ENCODE measurements around the gene HOXA1. TPM values are rescaled to one million over a fixed set of nuclear protein-coding genes. Genes with fewer than 3 reads are reported as not detected.

Gene HOXA1
- total and polyA plus RNA-seq, 8 donors = 0.31 to 1.1 (median 0.55) TPM; not detected in 5

- 24 to 41% (median 32%) methylated on average over 49 to 66 of the region's 66 CpGs for WGBS, 5 donors
- H3K9me3 ChIP-seq = peaks cover 0 to 4% (median 0%) of the 10 kb centered on the region in 4 donors
- intact Hi-C loops (cut with DNase I; ENCODE audit: low total_unique reads) = no loop called here
- TF ChIP-seq POLR2A (IDR thresholded peaks at IDR 0.05) (no peak), POLR2AphosphoS5 (IDR thresholded peaks at IDR 0.05) (peak in 2 of 3 donors; percentile 22 to 44)
- peak in 1 of 2 donors; percentile 94 for DNase-seq
- H3K27ac ChIP-seq = peak overlapping the region; percentile 76 to 99 (median 94)
- H3K27me3 ChIP-seq = peaks cover 6 to 94% (median 52%) of the 10 kb centered on the region in 3 donors
- H3K4me3 ChIP-seq = peak overlapping the region; percentile 21 to 30 (median 24)
- no peaks in the 10 kb centered on the region for H3K36me3 ChIP-seq
- peaks cover 10 to 66% (median 30%) of the 10 kb centered on the region in 4 donors for H3K4me1 ChIP-seq
Measured at GRCh38 chr7:27110186-27111031, 14.6 kb upstream of the HOXA1 start.

- intact Hi-C loops (cut with DNase I; ENCODE audit: low total_unique reads) = no loop called here
- peak in 1 of 2 donors; percentile 71 for DNase-seq
- peaks cover 0 to 4% (median 0%) of the 10 kb centered on the region in 4 donors for H3K9me3 ChIP-seq
- peaks cover 6 to 95% (median 46%) of the 10 kb centered on the region in 3 donors for H3K27me3 ChIP-seq
- H3K4me1 ChIP-seq = peaks cover 10 to 74% (median 34%) of the 10 kb centered on the region in 4 donors
- peak overlapping the region; percentile 89 to 99 (median 94) for H3K27ac ChIP-seq
- peak overlapping the region in 3 of 4 donors; percentile 22 to 30 (median 27) for H3K4me3 ChIP-seq
- TF ChIP-seq POLR2A (IDR thresholded peaks at IDR 0.05) (no peak), CTCF (IDR thresholded peaks at IDR 0.05) (no peak), EP300 (IDR thresholded peaks at IDR 0.05) (no peak), POLR2AphosphoS5 (IDR thresholded peaks at IDR 0.05) (no peak)
- WGBS, 5 donors = 67 to 87% (median 76%) methylated on average over 2 to 4 of the region's 4 CpGs
- H3K36me3 ChIP-seq = no peaks in the 10 kb centered on the region
Measured at GRCh38 chr7:27109466-27110185, 13.8 kb upstream of the HOXA1 start.

GRCh38 chr7:27108390-27109127 is 12.8 kb upstream of the HOXA1 start:
- WGBS, 5 donors = 26 to 35% (median 33%) methylated on average over 37 to 41 of the region's 41 CpGs
- DNase-seq = peak in 1 of 2 donors; percentile 88
- H3K4me3 ChIP-seq = peak overlapping the region; percentile 39 to 46 (median 44)
- peak overlapping the region; percentile 89 to 99 (median 94) for H3K27ac ChIP-seq
- peaks cover 6 to 96% (median 40%) of the 10 kb centered on the region in 3 donors for H3K27me3 ChIP-seq
- TF ChIP-seq EP300 (IDR thresholded peaks at IDR 0.05) = no peak
- no peak for TF ChIP-seq POLR2A (IDR thresholded peaks at IDR 0.05)
- TF ChIP-seq CTCF (IDR thresholded peaks at IDR 0.05) = no peak
- peak; percentile 47 to 81 (median 66) for TF ChIP-seq POLR2AphosphoS5 (IDR thresholded peaks at IDR 0.05)
- H3K4me1 ChIP-seq = peaks cover 10 to 77% (median 34%) of the 10 kb centered on the region in 4 donors
- peaks cover 0 to 4% (median 0%) of the 10 kb centered on the region in 4 donors for H3K9me3 ChIP-seq
- intact Hi-C loops (cut with DNase I; ENCODE audit: low total_unique reads) = no loop called here
- no peaks in the 10 kb centered on the region for H3K36me3 ChIP-seq

GRCh38 chr7:27107391-27108381 is 11.9 kb upstream of the HOXA1 start:
- 32 to 50% (median 43%) methylated on average over 26 to 47 of the region's 47 CpGs for WGBS, 5 donors
- intact Hi-C loops (cut with DNase I; ENCODE audit: low total_unique reads) = no loop called here
- TF ChIP-seq POLR2AphosphoS5 (IDR thresholded peaks at IDR 0.05) = no peak
- no peak for TF ChIP-seq EP300 (IDR thresholded peaks at IDR 0.05)
- no peak for TF ChIP-seq POLR2A (IDR thresholded peaks at IDR 0.05)
- TF ChIP-seq CTCF (IDR thresholded peaks at IDR 0.05) = no peak

More at GRCh38 chr7:27107391-27108381, 11.9 kb upstream of the HOXA1 start:
- peaks cover 10 to 72% (median 34%) of the 10 kb centered on the region in 4 donors for H3K4me1 ChIP-seq
- peak overlapping the region; percentile 89 to 99 (median 94) for H3K27ac ChIP-seq
- peaks cover 0 to 4% (median 0%) of the 10 kb centered on the region in 4 donors for H3K9me3 ChIP-seq
- peak in 1 of 2 donors; percentile 70 for DNase-seq
- no peaks in the 10 kb centered on the region for H3K36me3 ChIP-seq
- peaks cover 6 to 96% (median 43%) of the 10 kb centered on the region in 3 donors for H3K27me3 ChIP-seq
- H3K4me3 ChIP-seq = peak overlapping the region; percentile 39 to 46 (median 44)

Data from stomach (tissue), 9 donors.